DOHH2 (cell line): ENCODE data around the gene STAP2.

ENCODE experiments used
- H3F3A ChIP-seq: fragments of 200-600 bp; sonication (generic), shearing (Covaris generic); 2 replicates; pipeline ENCODE4 v1.6.0; 2016; ENCODE audit warnings: antibody characterized with exemption, mild to moderate bottlenecking; ENCODE audit not compliant: control insufficient read depth, insufficient read depth
- H3K27ac ChIP-seq: fragments of 200-600 bp; sonication (generic); 2 replicates; pipeline ENCODE4 v1.5.1; 2014; ENCODE audit warnings: low read depth, mild to moderate bottlenecking, low read length, moderate library complexity
- H3K27me3 ChIP-seq: fragments of 200-600 bp; sonication (generic); 2 replicates; pipeline ENCODE4 v1.6.1; 2014; ENCODE audit warnings: mild to moderate bottlenecking, low read length, mixed read lengths; ENCODE audit not compliant: control insufficient read depth
- H3K36me3 ChIP-seq: fragments of 200-600 bp; sonication (generic); 2 replicates; pipeline ENCODE4 v1.6.1; 2014; ENCODE audit warnings: mild to moderate bottlenecking, low read length, moderate library complexity, mixed read lengths; ENCODE audit not compliant: control insufficient read depth
- H3K4me1 ChIP-seq: fragments of 200-600 bp; sonication (generic); 2 replicates; pipeline ENCODE4 v1.6.1; 2014; ENCODE audit warnings: mild to moderate bottlenecking, low read length, mixed read lengths; ENCODE audit not compliant: control insufficient read depth
- H3K4me2 ChIP-seq: fragments of 200-600 bp; sonication (generic); 2 replicates; pipeline ENCODE4 v1.6.0; 2014; ENCODE audit warnings: mild to moderate bottlenecking, low read length, moderate library complexity
- H3K4me3 ChIP-seq: fragments of 200-600 bp; sonication (generic); 2 replicates; pipeline ENCODE4 v1.5.1; 2014; ENCODE audit warnings: mild to moderate bottlenecking, low read length, mixed read lengths
- H3K79me2 ChIP-seq: fragments of 200-600 bp; sonication (generic); 2 replicates; pipeline ENCODE4 v1.6.1; 2014; ENCODE audit warnings: mild to moderate bottlenecking, low read length, mixed read lengths; ENCODE audit not compliant: control insufficient read depth
- H3K9me2 ChIP-seq: fragments of 200-600 bp; sonication (generic); replicated peaks from 2 replicates; pipeline ENCODE4 v1.6.1; 2014; ENCODE audit warnings: mild to moderate bottlenecking, low read length, mixed read lengths; ENCODE audit not compliant: control insufficient read depth
- H3K9me3 ChIP-seq: fragments of 200-600 bp; sonication (generic); 2 replicates; pipeline ENCODE4 v1.6.1; 2014; ENCODE audit warnings: antibody characterized with exemption, low read length, mixed read lengths; ENCODE audit not compliant: control insufficient read depth, insufficient read depth
- H4K20me1 ChIP-seq: fragments of 200-600 bp; sonication (generic); 2 replicates; pipeline ENCODE4 v1.6.0; 2014; ENCODE audit warnings: low read depth, mild to moderate bottlenecking, antibody characterized with exemption, low read length, moderate library complexity; ENCODE audit not compliant: control insufficient read depth, insufficient read depth
- EZH2phosphoT487 ChIP-seq: fragments of 200-600 bp; sonication (generic); IDR thresholded peaks from 2 replicates; pipeline ENCODE4 v1.6.1; 2017; ENCODE audit warnings: borderline replicate concordance, mild to moderate bottlenecking, antibody characterized with exemption, low read length, moderate library complexity, mixed read lengths
- TF ChIP-seq, protein P1 (sequence below): fragments of 200-600 bp; sonication (generic); IDR thresholded peaks from one replicate; pipeline ENCODE4 v1.5.1; 2014; ENCODE audit warnings: antibody characterized with exemption, mild to moderate bottlenecking, low read depth, low read length; ENCODE audit not compliant: poor library complexity, severe bottlenecking

STAP2 gene

GRCh38 chr19:4279267-4279529 is 59.4 kb downstream of the STAP2 start:
- no peaks in the 10 kb centered on the region for H3K79me2 ChIP-seq
- H3K4me1 ChIP-seq = no peaks in the 10 kb centered on the region
- H3K36me3 ChIP-seq = no peaks in the 10 kb centered on the region
- no peak for TF ChIP-seq EZH2phosphoT487
- TF ChIP-seq, protein P1, sequence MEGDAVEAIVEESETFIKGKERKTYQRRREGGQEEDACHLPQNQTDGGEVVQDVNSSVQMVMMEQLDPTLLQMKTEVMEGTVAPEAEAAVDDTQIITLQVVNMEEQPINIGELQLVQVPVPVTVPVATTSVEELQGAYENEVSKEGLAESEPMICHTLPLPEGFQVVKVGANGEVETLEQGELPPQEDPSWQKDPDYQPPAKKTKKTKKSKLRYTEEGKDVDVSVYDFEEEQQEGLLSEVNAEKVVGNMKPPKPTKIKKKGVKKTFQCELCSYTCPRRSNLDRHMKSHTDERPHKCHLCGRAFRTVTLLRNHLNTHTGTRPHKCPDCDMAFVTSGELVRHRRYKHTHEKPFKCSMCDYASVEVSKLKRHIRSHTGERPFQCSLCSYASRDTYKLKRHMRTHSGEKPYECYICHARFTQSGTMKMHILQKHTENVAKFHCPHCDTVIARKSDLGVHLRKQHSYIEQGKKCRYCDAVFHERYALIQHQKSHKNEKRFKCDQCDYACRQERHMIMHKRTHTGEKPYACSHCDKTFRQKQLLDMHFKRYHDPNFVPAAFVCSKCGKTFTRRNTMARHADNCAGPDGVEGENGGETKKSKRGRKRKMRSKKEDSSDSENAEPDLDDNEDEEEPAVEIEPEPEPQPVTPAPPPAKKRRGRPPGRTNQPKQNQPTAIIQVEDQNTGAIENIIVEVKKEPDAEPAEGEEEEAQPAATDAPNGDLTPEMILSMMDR = no peak
- no peak overlapping the region for H3K4me2 ChIP-seq
- H3K9me2 ChIP-seq = no peaks in the 10 kb centered on the region
- no peak overlapping the region for H3K27ac ChIP-seq
- H4K20me1 ChIP-seq = no peaks in the 10 kb centered on the region
- H3K9me3 ChIP-seq = no peaks in the 10 kb centered on the region
- H3K4me3 ChIP-seq = no peak overlapping the region
- H3K27me3 ChIP-seq = peaks cover 4% of the 10 kb centered on the region; the same call in 1 of the 2 replicates
- no peaks in the 10 kb centered on the region for H3F3A ChIP-seq

DNA sequence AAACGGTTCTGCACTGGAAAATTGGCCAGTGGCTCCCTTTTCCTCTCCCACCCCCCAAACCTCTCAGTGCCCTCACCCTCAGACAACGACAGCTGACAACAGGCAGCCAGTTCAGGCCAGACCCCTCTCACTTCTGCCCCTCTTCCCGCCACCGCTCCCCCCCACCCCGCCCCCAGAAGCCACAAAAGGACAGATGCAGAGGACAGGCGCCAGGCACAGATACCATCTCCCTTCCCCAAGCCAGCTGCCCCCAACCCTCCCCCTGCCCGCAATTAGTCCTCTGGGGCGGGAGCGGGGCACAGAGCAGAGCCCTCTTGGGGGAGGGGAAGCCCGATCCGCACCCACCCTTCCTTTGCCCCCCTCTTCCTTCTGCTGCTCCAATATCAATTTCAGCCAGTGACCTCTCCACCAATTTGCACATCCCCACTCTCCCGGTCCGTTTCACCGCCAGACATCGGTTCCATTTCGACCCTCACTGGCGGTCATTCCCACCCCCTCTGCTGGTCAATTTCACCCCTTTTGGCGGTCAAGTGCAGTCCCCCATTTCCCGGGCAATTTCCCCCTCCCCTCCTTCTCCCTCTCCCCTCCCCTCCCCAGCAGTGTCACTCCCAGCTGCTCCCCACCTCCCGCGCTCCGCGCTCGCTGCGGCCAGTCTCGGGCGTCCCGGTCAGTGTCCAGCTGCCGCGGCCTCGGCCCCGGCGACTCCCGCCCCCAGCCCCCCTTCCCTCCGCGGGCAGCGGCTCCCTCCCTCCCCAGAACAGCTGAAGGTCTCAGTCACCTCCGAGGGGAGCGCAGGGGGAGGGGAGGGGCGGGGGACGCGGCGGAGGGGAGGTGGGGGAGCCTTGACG is 60.0 kb downstream of the STAP2 start, which contains the start of gene SHD:
TSS of gene SHD (plus strand) at position 848 of the 848 bp plus-strand sequence. CDS start 798 bp downstream, outside the sequence.
- no peak within 1 kb of the TSS for H3K4me2 ChIP-seq
- H3K27me3 ChIP-seq = peaks cover 4% of the 10 kb centered on the region; the same call in 1 of the 2 replicates
- H3K4me3 ChIP-seq = no peak within 1 kb of the TSS
- H3F3A ChIP-seq = no peaks in the 10 kb centered on the region
- no peaks in the 10 kb centered on the region for H3K36me3 ChIP-seq
- H3K9me2 ChIP-seq = no peaks in the 10 kb centered on the region
- no peak for TF ChIP-seq EZH2phosphoT487
- TF ChIP-seq, protein P1 = no peak
- no peaks in the 10 kb centered on the region for H3K9me3 ChIP-seq
- H3K79me2 ChIP-seq = no peaks in the 10 kb centered on the region
- H4K20me1 ChIP-seq = no peaks in the 10 kb centered on the region
- no peak within 1 kb of the TSS for H3K27ac ChIP-seq
- H3K4me1 ChIP-seq = no peaks in the 10 kb centered on the region

GRCh38 chr19:4278010-4278409 is 60.6 kb downstream of the STAP2 start:
- peaks cover 4% of the 10 kb centered on the region; the same call in 1 of the 2 replicates for H3K27me3 ChIP-seq
- no peaks in the 10 kb centered on the region for H3K4me1 ChIP-seq
- no peaks in the 10 kb centered on the region for H4K20me1 ChIP-seq
- no peak overlapping the region for H3K4me2 ChIP-seq
- no peaks in the 10 kb centered on the region for H3K79me2 ChIP-seq
- TF ChIP-seq, protein P1 = no peak
- no peak for TF ChIP-seq EZH2phosphoT487
- H3K9me3 ChIP-seq = no peaks in the 10 kb centered on the region
- no peaks in the 10 kb centered on the region for H3K9me2 ChIP-seq
- H3K36me3 ChIP-seq = no peaks in the 10 kb centered on the region
- no peaks in the 10 kb centered on the region for H3F3A ChIP-seq
- no peak overlapping the region for H3K27ac ChIP-seq
- H3K4me3 ChIP-seq = no peak overlapping the region
